ENCODE data around the gene KDM4B. TPM values are rescaled to one million over a fixed set of nuclear protein-coding genes. Genes with fewer than 3 reads are reported as not detected.

The KDM4B gene
- total and polyA plus RNA-seq, 10 of the 15 experiments (the other 5 are each of a cell fraction or from before 2014, with no cell fraction given): 0.47 to 49.6 (median 16.2) TPM

DNA sequence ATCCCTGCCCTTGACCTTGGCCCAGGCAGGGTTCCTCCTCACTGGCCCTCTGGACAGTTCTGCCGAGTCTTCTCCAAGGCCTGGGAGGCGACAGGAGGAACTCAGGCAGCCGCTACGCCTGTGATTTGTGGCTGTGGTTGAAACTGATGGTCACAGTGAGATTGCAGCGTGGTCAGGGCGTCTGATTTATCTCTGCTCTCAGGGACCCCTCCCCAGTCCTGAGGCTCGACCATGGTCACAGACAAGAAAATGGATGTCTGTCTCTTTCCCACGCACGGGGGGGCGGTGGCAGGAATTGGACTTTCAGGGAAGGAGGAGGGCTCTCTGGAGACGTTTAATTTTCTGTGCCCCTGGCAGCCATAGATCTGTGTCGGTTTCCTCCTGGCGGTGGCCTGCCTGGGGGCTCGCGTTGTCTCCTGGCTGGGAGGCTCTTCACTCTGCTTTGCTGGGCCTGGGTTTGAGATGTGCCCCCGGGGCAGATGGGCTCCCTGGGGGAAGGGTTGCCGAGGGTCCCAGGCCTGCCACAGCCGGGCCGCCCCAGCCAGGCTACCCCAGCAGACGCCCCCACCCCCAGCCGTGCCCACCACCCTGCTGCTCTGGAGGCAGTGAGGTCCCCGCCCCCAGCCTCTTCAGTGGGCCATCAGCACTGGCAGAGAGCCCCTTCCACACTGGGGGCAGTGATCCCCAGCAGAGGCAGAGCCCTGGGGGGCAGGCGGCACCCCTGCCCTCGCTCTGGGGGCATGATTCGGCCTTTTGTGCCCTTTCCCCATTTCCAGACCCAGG is 167.4 kb downstream of the KDM4B start (continued):
- no peak for TF ChIP-seq YY1 (IDR thresholded peaks at IDR 0.05; ENCODE audit: low read depth, low read length)
- TF ChIP-seq, protein P1, sequence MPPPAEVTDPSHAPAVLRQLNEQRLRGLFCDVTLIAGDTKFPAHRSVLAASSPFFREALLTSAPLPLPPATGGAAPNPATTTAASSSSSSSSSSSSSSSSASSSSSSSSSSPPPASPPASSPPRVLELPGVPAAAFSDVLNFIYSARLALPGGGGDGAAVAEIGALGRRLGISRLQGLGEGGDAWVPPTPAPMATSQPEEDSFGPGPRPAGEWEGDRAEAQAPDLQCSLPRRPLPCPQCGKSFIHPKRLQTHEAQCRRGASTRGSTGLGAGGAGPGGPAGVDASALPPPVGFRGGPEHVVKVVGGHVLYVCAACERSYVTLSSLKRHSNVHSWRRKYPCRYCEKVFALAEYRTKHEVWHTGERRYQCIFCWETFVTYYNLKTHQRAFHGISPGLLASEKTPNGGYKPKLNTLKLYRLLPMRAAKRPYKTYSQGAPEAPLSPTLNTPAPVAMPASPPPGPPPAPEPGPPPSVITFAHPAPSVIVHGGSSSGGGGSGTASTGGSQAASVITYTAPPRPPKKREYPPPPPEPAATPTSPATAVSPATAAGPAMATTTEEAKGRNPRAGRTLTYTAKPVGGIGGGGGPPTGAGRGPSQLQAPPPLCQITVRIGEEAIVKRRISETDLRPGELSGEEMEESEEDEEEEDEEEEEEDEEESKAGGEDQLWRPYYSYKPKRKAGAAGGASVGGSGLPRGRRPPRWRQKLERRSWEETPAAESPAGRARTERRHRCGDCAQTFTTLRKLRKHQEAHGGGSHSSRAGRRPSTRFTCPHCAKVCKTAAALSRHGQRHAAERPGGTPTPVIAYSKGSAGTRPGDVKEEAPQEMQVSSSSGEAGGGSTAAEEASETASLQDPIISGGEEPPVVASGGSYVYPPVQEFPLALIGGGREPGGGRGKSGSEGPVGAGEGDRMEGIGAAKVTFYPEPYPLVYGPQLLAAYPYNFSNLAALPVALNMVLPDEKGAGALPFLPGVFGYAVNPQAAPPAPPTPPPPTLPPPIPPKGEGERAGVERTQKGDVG (CRISPR knock-in tag; IDR thresholded peaks at IDR 0.05): no peak
- no peak for TF ChIP-seq ZNF217 (IDR thresholded peaks at IDR 0.05)
- TF ChIP-seq RELA (IDR thresholded peaks at IDR 0.05; ENCODE audit: borderline replicate concordance, partially characterized antibody): no peak
- TF ChIP-seq, protein P2, sequence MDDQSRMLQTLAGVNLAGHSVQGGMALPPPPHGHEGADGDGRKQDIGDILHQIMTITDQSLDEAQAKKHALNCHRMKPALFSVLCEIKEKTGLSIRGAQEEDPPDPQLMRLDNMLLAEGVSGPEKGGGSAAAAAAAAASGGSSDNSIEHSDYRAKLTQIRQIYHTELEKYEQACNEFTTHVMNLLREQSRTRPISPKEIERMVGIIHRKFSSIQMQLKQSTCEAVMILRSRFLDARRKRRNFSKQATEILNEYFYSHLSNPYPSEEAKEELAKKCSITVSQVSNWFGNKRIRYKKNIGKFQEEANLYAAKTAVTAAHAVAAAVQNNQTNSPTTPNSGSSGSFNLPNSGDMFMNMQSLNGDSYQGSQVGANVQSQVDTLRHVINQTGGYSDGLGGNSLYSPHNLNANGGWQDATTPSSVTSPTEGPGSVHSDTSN (IDR thresholded peaks at IDR 0.05; ENCODE audit: insufficient replicate concordance, low read depth, low read length): no peak
- TF ChIP-seq, protein P3, sequence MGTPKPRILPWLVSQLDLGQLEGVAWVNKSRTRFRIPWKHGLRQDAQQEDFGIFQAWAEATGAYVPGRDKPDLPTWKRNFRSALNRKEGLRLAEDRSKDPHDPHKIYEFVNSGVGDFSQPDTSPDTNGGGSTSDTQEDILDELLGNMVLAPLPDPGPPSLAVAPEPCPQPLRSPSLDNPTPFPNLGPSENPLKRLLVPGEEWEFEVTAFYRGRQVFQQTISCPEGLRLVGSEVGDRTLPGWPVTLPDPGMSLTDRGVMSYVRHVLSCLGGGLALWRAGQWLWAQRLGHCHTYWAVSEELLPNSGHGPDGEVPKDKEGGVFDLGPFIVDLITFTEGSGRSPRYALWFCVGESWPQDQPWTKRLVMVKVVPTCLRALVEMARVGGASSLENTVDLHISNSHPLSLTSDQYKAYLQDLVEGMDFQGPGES (IDR thresholded peaks at IDR 0.05): no peak
- TF ChIP-seq, protein P4, sequence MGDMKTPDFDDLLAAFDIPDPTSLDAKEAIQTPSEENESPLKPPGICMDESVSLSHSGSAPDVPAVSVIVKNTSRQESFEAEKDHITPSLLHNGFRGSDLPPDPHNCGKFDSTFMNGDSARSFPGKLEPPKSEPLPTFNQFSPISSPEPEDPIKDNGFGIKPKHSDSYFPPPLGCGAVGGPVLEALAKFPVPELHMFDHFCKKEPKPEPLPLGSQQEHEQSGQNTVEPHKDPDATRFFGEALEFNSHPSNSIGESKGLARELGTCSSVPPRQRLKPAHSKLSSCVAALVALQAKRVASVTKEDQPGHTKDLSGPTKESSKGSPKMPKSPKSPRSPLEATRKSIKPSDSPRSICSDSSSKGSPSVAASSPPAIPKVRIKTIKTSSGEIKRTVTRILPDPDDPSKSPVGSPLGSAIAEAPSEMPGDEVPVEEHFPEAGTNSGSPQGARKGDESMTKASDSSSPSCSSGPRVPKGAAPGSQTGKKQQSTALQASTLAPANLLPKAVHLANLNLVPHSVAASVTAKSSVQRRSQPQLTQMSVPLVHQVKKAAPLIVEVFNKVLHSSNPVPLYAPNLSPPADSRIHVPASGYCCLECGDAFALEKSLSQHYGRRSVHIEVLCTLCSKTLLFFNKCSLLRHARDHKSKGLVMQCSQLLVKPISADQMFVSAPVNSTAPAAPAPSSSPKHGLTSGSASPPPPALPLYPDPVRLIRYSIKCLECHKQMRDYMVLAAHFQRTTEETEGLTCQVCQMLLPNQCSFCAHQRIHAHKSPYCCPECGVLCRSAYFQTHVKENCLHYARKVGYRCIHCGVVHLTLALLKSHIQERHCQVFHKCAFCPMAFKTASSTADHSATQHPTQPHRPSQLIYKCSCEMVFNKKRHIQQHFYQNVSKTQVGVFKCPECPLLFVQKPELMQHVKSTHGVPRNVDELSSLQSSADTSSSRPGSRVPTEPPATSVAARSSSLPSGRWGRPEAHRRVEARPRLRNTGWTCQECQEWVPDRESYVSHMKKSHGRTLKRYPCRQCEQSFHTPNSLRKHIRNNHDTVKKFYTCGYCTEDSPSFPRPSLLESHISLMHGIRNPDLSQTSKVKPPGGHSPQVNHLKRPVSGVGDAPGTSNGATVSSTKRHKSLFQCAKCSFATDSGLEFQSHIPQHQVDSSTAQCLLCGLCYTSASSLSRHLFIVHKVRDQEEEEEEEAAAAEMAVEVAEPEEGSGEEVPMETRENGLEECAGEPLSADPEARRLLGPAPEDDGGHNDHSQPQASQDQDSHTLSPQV (IDR thresholded peaks at IDR 0.05): no peak
- TF ChIP-seq RB1 (IDR thresholded peaks at IDR 0.05; ENCODE audit: borderline replicate concordance): no peak
- TF ChIP-seq JUNB (IDR thresholded peaks at IDR 0.05): no peak
- TF ChIP-seq EGR1 (IDR thresholded peaks at IDR 0.05; ENCODE audit: borderline replicate concordance in 1 of 2, low read depth in 2 of 2, low read length in 2 of 2): no peak
- TF ChIP-seq TCF7 (IDR thresholded peaks at IDR 0.05; ENCODE audit: borderline replicate concordance): no peak
- TF ChIP-seq, protein P5, sequence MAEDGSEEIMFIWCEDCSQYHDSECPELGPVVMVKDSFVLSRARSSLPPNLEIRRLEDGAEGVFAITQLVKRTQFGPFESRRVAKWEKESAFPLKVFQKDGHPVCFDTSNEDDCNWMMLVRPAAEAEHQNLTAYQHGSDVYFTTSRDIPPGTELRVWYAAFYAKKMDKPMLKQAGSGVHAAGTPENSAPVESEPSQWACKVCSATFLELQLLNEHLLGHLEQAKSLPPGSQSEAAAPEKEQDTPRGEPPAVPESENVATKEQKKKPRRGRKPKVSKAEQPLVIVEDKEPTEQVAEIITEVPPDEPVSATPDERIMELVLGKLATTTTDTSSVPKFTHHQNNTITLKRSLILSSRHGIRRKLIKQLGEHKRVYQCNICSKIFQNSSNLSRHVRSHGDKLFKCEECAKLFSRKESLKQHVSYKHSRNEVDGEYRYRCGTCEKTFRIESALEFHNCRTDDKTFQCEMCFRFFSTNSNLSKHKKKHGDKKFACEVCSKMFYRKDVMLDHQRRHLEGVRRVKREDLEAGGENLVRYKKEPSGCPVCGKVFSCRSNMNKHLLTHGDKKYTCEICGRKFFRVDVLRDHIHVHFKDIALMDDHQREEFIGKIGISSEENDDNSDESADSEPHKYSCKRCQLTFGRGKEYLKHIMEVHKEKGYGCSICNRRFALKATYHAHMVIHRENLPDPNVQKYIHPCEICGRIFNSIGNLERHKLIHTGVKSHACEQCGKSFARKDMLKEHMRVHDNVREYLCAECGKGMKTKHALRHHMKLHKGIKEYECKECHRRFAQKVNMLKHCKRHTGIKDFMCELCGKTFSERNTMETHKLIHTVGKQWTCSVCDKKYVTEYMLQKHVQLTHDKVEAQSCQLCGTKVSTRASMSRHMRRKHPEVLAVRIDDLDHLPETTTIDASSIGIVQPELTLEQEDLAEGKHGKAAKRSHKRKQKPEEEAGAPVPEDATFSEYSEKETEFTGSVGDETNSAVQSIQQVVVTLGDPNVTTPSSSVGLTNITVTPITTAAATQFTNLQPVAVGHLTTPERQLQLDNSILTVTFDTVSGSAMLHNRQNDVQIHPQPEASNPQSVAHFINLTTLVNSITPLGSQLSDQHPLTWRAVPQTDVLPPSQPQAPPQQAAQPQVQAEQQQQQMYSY (CRISPR knock-in tag; IDR thresholded peaks at IDR 0.05): no peak
- TF ChIP-seq SPI1 (IDR thresholded peaks at IDR 0.05; ENCODE audit: borderline replicate concordance, insufficient read depth, low read depth, low read length): no peak

Measured in GM12878 (cell line).